ES-I3 (cell line): ENCODE data around the gene CLEC16A.

ENCODE experiments used
- H3K36me3 ChIP-seq: 2 replicates; pipeline ENCODE4 v1.6.1; 2013; ENCODE audit warnings: mild to moderate bottlenecking, low read length, control low read depth, moderate library complexity; ENCODE audit not compliant: insufficient read depth
- H3K4me1 ChIP-seq: 2 replicates; pipeline ENCODE4 v1.6.1; 2013; ENCODE audit warnings: mild to moderate bottlenecking, control low read depth, low read length; ENCODE audit not compliant: insufficient read depth
- H3K9ac ChIP-seq: 2 replicates; pipeline ENCODE4 v1.6.1; 2013; ENCODE audit warnings: low read depth, mild to moderate bottlenecking, low read length, moderate library complexity
- H3K9me3 ChIP-seq: 2 replicates; pipeline ENCODE4 v1.6.1; 2013; ENCODE audit warnings: mild to moderate bottlenecking, low read length, moderate library complexity; ENCODE audit not compliant: control insufficient read depth, insufficient read depth

The CLEC16A gene

DNA sequence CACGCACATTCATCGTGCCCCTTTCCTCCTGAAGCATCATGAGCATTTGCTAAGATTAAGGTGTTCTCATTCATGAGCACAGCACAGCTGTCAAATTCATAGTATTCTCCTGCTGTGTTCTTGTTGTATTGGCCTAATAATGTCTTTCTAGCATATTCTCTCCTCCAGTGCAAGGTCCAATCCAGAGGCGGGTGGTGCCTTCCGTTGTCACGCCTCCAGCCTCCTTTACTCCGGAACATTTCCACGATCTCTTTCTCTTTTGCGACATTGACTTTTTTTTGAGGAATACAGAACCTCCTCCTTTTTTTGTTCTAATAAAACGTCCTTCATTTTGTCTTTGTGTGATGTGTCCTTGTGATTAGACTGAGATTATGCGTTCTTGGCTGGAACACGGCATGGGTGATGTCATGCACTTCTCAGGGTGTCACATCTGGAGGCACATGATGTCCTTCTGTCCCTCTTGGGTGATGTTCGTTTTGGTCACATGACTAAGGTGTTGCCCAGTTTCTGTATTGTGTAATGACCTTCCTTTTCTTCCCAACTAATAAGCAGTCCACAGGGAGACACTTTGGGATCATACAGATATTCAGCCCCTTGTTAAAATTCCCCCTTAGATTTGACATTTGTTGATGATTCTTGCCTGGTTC, 66.3 kb downstream of the CLEC16A start:
- H3K9me3 ChIP-seq = no peaks in the 10 kb centered on the region
- H3K9ac ChIP-seq = no peak overlapping the region
- H3K36me3 ChIP-seq = no peaks in the 10 kb centered on the region

GRCh38 chr16:11011326-11011725, 67.0 kb downstream of the CLEC16A start:
- H3K36me3 ChIP-seq = no peaks in the 10 kb centered on the region
- no peaks in the 10 kb centered on the region for H3K4me1 ChIP-seq
- no peak overlapping the region for H3K9ac ChIP-seq
- no peaks in the 10 kb centered on the region for H3K9me3 ChIP-seq

More for the DNA sequence above, 66.3 kb downstream of the CLEC16A start:
- no peaks in the 10 kb centered on the region for H3K4me1 ChIP-seq

DNA sequence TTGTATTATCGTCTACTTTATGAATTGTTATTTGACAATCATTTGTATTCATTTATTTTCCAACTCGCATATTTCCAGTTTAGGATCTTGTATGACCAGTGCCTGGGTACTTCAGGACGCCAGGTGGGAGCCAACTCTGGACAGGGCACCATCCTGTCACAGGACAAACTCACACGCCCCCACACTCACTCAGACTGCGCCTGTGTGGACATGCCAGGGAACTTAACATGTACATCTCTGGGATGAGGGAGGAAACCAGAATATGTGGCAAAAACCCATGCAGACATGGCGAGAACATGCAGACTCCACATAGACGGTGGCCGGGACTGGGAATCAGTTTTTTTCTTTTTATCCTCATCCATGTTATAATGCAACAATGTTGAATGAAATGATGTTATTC, 68.5 kb downstream of the CLEC16A start:
- H3K36me3 ChIP-seq = no peaks in the 10 kb centered on the region
- H3K9ac ChIP-seq = no peak overlapping the region
- H3K9me3 ChIP-seq = no peaks in the 10 kb centered on the region
- no peaks in the 10 kb centered on the region for H3K4me1 ChIP-seq

GRCh38 chr16:11014136-11014535, 69.8 kb downstream of the CLEC16A start:
- Histone ChIP-seq H3K4me1 (no peaks in the 10 kb centered on the region), H3K36me3 (no peaks in the 10 kb centered on the region), H3K9ac (no peak overlapping the region), H3K9me3 (no peaks in the 10 kb centered on the region)

- Histone ChIP-seq H3K9me3 (no peaks in the 10 kb centered on the region), H3K36me3 (no peaks in the 10 kb centered on the region)
Observed at GRCh38 chr16:11015076-11015475, 70.7 kb downstream of the CLEC16A start.

GRCh38 chr16:11015607-11016006, 71.2 kb downstream of the CLEC16A start:
- no peaks in the 10 kb centered on the region for H3K4me1 ChIP-seq
- no peaks in the 10 kb centered on the region for H3K9me3 ChIP-seq
- H3K9ac ChIP-seq = no peak overlapping the region
- no peaks in the 10 kb centered on the region for H3K36me3 ChIP-seq

More at GRCh38 chr16:11015076-11015475, 70.7 kb downstream of the CLEC16A start:
- no peak overlapping the region for H3K9ac ChIP-seq
- H3K4me1 ChIP-seq = no peaks in the 10 kb centered on the region

- H3K4me1 ChIP-seq = no peaks in the 10 kb centered on the region
Observed at GRCh38 chr16:11016524-11016988, 72.2 kb downstream of the CLEC16A start.

GRCh38 chr16:11016993-11017392, 72.6 kb downstream of the CLEC16A start:
- no peaks in the 10 kb centered on the region for H3K9me3 ChIP-seq

More at GRCh38 chr16:11016524-11016988, 72.2 kb downstream of the CLEC16A start:
- Histone ChIP-seq H3K9ac (no peak overlapping the region), H3K9me3 (no peaks in the 10 kb centered on the region), H3K36me3 (no peaks in the 10 kb centered on the region)

GRCh38 chr16:11017499-11017898, 73.1 kb downstream of the CLEC16A start:
- H3K9me3 ChIP-seq = no peaks in the 10 kb centered on the region
- no peaks in the 10 kb centered on the region for H3K36me3 ChIP-seq
- no peak overlapping the region for H3K9ac ChIP-seq
- no peaks in the 10 kb centered on the region for H3K4me1 ChIP-seq

More at GRCh38 chr16:11016993-11017392, 72.6 kb downstream of the CLEC16A start:
- Histone ChIP-seq H3K4me1 (no peaks in the 10 kb centered on the region), H3K9ac (no peak overlapping the region), H3K36me3 (no peaks in the 10 kb centered on the region)

DNA sequence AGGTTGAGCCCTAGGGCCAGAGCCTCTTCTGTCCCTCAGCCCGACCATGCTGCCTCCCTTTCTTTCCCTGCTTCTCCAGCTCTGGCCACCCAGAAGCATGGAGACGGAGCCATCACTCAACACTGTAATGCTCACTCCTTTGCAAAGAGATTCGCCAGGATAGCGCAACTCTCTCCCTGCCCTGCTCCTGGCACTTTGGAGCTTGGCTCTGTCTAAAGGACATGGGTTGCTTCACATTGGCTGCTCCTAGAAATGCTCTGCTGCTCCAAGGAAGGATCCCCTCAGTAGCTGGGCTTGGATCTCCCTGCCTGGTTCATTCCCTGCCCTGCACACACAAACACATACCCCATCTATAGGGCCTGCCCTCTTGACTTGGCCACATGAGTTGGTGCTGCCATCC, 76.0 kb downstream of the CLEC16A start:
- H3K36me3 ChIP-seq = no peaks in the 10 kb centered on the region
- H3K4me1 ChIP-seq = no peaks in the 10 kb centered on the region
- H3K9me3 ChIP-seq = no peaks in the 10 kb centered on the region
- H3K9ac ChIP-seq = no peak overlapping the region

- no peaks in the 10 kb centered on the region; the same call in 1 of the 2 replicates for H3K9me3 ChIP-seq
- H3K36me3 ChIP-seq = no peaks in the 10 kb centered on the region
- no peaks in the 10 kb centered on the region for H3K4me1 ChIP-seq
- H3K9ac ChIP-seq = no peak overlapping the region
Observed at GRCh38 chr16:11020792-11021551, 76.6 kb downstream of the CLEC16A start.

- Histone ChIP-seq H3K36me3 (no peaks in the 10 kb centered on the region), H3K9ac (no peak overlapping the region), H3K4me1 (no peaks in the 10 kb centered on the region), H3K9me3 (no peaks in the 10 kb centered on the region; the same call in 1 of the 2 replicates)
Observed at GRCh38 chr16:11022002-11022401, 77.6 kb downstream of the CLEC16A start.

GRCh38 chr16:11023262-11024039, 79.1 kb downstream of the CLEC16A start:
- Histone ChIP-seq H3K4me1 (no peaks in the 10 kb centered on the region), H3K9ac (no peak overlapping the region), H3K9me3 (no peaks in the 10 kb centered on the region; the same call in 1 of the 2 replicates), H3K36me3 (no peaks in the 10 kb centered on the region)

DNA sequence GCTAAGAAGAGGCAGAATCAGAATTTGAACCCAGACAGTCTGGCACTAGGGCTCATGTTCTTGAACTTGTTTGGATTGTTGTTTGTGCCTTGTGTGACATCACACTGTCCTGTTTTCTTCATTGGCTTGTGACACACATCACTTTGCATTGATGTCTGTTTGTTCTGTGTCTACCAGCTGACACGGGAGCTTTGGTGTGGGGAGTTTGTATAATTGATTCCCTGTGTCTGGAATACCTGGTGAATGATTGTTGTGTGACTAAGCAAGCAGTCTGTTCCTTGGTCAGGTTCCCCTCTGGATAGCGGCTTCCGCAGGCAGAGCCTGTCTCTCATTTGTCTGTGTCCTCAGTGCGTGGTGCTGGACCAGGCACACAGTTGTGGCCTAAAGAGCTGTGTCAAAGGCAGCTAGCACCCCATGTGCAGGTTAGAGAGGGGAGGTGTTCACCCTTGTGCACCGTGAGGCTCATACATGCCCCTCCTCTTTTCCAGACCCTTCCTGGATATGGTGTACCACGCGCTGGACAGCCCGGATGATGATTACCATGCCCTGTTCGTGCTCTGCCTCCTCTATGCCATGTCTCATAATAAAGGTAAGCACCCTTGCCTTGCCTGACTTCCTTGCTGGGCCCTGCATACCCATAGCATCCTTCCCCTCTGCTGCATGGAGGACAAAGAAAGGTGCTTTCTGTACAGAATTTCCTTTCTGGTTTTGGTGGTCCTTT, 80.1 kb downstream of the CLEC16A start:
- Histone ChIP-seq H3K9me3 (no peaks in the 10 kb centered on the region; the same call in 1 of the 2 replicates), H3K9ac (no peak overlapping the region), H3K4me1 (no peaks in the 10 kb centered on the region), H3K36me3 (peaks cover 4% of the 10 kb centered on the region; the same call in 1 of the 2 replicates)
